Testis (tissue), 3 donors: ENCODE measurements around the gene MYADML2. TPM values are rescaled to one million over a fixed set of nuclear protein-coding genes. Genes with fewer than 3 reads are reported as not detected.
"Not testable (repeated sequence)": the region's sequence is repeated elsewhere in the genome, so short reads cannot be mapped to it uniquely, and the experiment has no call there.

Experiments used
- DNase-seq: peaks from one replicate; pipeline ENCODE4 v3.0.0-alpha.2; 2019
- H3K27ac ChIP-seq, 2 donors: fragments of 200-600 bp; sonication (generic); one replicate each; pipeline ENCODE4 v1.5.1; 2019
- H3K27me3 ChIP-seq: fragments of 200-600 bp; sonication (generic); one replicate; pipeline ENCODE4 v1.5.1; 2019
- H3K36me3 ChIP-seq: fragments of 200-600 bp; sonication (generic); one replicate; pipeline ENCODE4 v1.5.1; 2017; ENCODE audit warnings: low read depth; ENCODE audit errors: missing control alignments
- H3K4me1 ChIP-seq: fragments of 200-600 bp; sonication (generic); one replicate; pipeline ENCODE4 v1.5.1; 2019
- H3K4me3 ChIP-seq, 2 donors: fragments of 200-600 bp; sonication (generic); one replicate each; pipeline ENCODE4 v1.5.1; 2017 to 2019
- H3K9me3 ChIP-seq: fragments of 200-600 bp; sonication (generic); one replicate; pipeline ENCODE4 v1.5.1; 2017
- POLR2A ChIP-seq: fragments of 450-650 bp; IDR thresholded peaks from one replicate; pipeline ENCODE4 v1.6.1; 2017; ENCODE audit warnings: antibody characterized with exemption, mild to moderate bottlenecking, moderate library complexity
- WGBS, 2 donors: methylation state at CpG; one replicate each; pipeline ENCODE4 v1.1.5; 2018; 5-methylcytosine and 5-hydroxymethylcytosine counted together
- intact Hi-C: fragments of 100-400 bp; cut with DNase I; formaldehyde crosslinking; loops from one replicate; pipeline ENCODE4 v1.15.1; 2023; ENCODE audit warnings: low total_unique reads
- polyA plus RNA-seq: library from polyadenylated mRNA; stranded (reverse); fragments of 350-450 nt; fragmentation: Illumina TruSeq; extraction: RNeasy Lipid Tissue Mini Kit (QIAGEN cat#74804); gene quantifications from one replicate; pipeline ENCODE4 v1.2.3, GENCODE V29; 2014; ENCODE audit warnings: low read depth, low replicate concordance; ENCODE audit not compliant: insufficient read depth
- total RNA-seq, 2 donors: library from RNA; depleted of rRNA; stranded (reverse); fragments of >200 nt; gene quantifications; one replicate each; pipeline ENCODE4 v1.2.3, GENCODE V29; 2016
- TF ChIP-seq, protein P1 (sequence below), 3 experiments: fragments of 450-650 bp in 2 of 3; fragments of 200-600 bp in 1 of 3; sonication (generic) in 1 of 3; IDR thresholded peaks; one replicate each; pipeline ENCODE4 v1.5.1; 2016 to 2019; ENCODE audit warnings: antibody characterized with exemption in 3 of 3, mild to moderate bottlenecking in 2 of 3, moderate library complexity in 1 of 3

MYADML2 gene
- total and polyA plus RNA-seq, 3 donors from 2014 or later: 0.16 to 0.57 (median 0.25) TPM

GRCh38 chr17:81955756-81956544 lies 8.9 kb upstream of the MYADML2 start:
- Histone ChIP-seq H3K27me3 (no peaks in the 10 kb centered on the region), H3K4me1 (no peaks in the 10 kb centered on the region), H3K27ac (no peak overlapping the region), H3K9me3 (no peaks in the 10 kb centered on the region), H3K36me3 (no peaks in the 10 kb centered on the region), H3K4me3 (no peak overlapping the region)
- TF ChIP-seq, protein P1, sequence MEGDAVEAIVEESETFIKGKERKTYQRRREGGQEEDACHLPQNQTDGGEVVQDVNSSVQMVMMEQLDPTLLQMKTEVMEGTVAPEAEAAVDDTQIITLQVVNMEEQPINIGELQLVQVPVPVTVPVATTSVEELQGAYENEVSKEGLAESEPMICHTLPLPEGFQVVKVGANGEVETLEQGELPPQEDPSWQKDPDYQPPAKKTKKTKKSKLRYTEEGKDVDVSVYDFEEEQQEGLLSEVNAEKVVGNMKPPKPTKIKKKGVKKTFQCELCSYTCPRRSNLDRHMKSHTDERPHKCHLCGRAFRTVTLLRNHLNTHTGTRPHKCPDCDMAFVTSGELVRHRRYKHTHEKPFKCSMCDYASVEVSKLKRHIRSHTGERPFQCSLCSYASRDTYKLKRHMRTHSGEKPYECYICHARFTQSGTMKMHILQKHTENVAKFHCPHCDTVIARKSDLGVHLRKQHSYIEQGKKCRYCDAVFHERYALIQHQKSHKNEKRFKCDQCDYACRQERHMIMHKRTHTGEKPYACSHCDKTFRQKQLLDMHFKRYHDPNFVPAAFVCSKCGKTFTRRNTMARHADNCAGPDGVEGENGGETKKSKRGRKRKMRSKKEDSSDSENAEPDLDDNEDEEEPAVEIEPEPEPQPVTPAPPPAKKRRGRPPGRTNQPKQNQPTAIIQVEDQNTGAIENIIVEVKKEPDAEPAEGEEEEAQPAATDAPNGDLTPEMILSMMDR (IDR thresholded peaks at IDR 0.05): no peak
- TF ChIP-seq POLR2A: no peak
- intact Hi-C loops: no loop called here
- WGBS, 2 donors: 79 to 84% methylated on average over 9 to 12 of the region's 13 CpGs
- DNase-seq: no peak

DNA sequence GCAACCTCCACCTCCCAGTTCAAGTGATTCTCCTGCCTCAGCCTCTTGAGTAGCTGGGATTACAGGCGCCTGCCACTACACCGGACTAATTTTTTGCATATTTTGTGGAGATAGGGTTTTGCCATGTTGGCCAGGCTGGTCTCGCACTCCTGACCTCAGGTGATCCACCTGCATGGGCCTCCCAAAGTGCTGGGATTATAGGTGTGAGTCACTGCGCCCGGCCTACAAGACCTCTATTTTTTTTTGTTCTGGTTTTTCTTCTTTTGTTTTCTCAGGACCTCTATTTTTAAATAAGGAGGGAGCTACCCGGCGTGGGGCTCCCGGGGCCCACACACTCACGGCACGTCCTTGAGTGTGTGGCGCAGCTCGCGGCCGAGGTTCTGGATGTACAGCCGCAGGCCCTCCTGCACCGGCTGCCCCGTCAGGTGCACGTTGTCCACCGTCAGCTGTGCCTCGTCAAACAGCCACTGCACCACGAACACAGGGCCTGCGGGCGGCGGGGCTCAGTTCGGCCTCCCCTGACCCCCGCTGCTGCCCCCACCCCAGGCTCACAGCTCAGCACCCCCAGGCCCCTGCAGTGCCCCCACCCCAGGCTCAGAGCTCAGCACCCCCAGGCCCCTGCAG lies 8.1 kb upstream of the MYADML2 start:
- DNase-seq: no peak
- no peaks in the 10 kb centered on the region for H3K36me3 ChIP-seq
- no peak for TF ChIP-seq POLR2A
- TF ChIP-seq, protein P1 (IDR thresholded peaks at IDR 0.05): no peak
- H3K9me3 ChIP-seq: no peaks in the 10 kb centered on the region
- H3K27me3 ChIP-seq: no peaks in the 10 kb centered on the region
- WGBS, 2 donors: 90 to 95% methylated on average over 23 to 26 of the region's 26 CpGs
- intact Hi-C loops: no loop called here
- no peak overlapping the region for H3K4me3 ChIP-seq
- no peak overlapping the region for H3K27ac ChIP-seq
- no peaks in the 10 kb centered on the region for H3K4me1 ChIP-seq

DNA sequence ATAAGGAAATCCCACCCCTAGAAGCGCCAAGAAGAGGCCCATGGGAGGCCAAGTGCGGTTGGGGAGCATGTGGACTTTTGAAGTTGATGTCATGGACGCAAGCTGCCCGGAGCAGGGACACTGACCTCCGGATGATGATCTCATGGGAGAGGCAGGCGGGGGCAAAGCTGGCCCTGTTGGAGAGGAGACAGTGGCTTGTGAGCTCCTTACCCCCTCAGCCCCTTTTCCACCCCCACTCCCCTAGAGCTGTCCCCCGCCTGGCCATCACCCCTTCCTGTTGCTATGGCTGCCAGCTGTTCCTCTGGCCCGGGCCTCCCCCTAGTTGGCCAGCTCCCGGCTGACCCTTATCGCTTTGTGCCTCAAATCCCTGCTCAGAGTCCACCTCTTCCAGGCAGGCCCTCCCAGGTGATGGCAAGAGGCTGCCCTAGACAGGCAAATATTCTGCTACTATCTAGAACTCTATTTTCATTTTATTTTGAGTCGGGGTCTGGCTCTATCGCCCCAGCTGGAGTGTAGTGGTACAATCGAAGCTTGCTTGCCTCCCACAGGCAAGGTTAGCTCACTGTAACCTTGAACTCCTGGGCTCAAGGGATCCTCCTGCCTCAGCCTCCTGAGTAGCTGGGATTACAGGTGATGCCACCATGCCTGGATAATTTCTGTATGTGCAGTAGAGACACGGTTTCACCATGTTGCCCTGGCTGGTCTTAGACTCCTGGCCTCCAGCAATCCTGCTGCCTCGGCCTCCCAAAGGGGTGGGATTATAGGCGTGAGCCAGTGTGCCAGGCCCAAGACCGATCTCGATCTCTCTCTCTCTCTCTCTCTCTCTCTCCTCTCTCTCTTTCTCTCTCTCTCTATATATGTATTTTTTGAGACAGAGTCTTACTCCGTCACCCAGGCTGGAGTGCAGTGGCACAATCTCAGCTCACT lies 7.4 kb upstream of the MYADML2 start:
- Histone ChIP-seq H3K9me3 (no peaks in the 10 kb centered on the region), H3K36me3 (no peaks in the 10 kb centered on the region), H3K4me1 (no peaks in the 10 kb centered on the region), H3K27ac (no peak overlapping the region), H3K27me3 (no peaks in the 10 kb centered on the region), H3K4me3 (no peak overlapping the region)
- TF ChIP-seq, protein P1 (IDR thresholded peaks at IDR 0.05): no peak
- no peak for TF ChIP-seq POLR2A
- 75 to 76% methylated on average over 17 to 19 of the region's 19 CpGs for WGBS, 2 donors
- intact Hi-C loops: no loop called here
- DNase-seq: no peak

GRCh38 chr17:81953443-81953842 lies 6.4 kb upstream of the MYADML2 start:
- H3K4me3 ChIP-seq, H3K27ac ChIP-seq, H3K36me3 ChIP-seq, H3K9me3 ChIP-seq, DNase-seq, intact Hi-C loops, H3K4me1 ChIP-seq, H3K27me3 ChIP-seq: not testable (repeated sequence)
- 67 to 69% methylated on average over 5 of the region's 5 CpGs for WGBS, 2 donors

- DNase-seq: no peak
- intact Hi-C loops: no loop called here
- Histone ChIP-seq H3K36me3 (no peaks in the 10 kb centered on the region), H3K27ac (no peak overlapping the region), H3K4me1 (no peaks in the 10 kb centered on the region), H3K9me3 (no peaks in the 10 kb centered on the region), H3K27me3 (no peaks in the 10 kb centered on the region), H3K4me3 (no peak overlapping the region)
- TF ChIP-seq, protein P1 (IDR thresholded peaks at IDR 0.05): no peak
- no peak for TF ChIP-seq POLR2A
- 63 to 73% methylated on average over 6 to 13 of the region's 16 CpGs for WGBS, 2 donors
Observed at GRCh38 chr17:81952792-81953228, 5.8 kb upstream of the MYADML2 start.
